ENCODE results near the gene XYLT1. TPM values are rescaled to one million over a fixed set of nuclear protein-coding genes. Genes with fewer than 3 reads are reported as not detected.

Gene XYLT1
- total RNA-seq, 2 donors from 2014 or later = 14.4 to 31.3 TPM

- H3K4me1 ChIP-seq = peaks cover 0 to 14% of the 10 kb centered on the region in 2 donors
- TF ChIP-seq, protein P1, sequence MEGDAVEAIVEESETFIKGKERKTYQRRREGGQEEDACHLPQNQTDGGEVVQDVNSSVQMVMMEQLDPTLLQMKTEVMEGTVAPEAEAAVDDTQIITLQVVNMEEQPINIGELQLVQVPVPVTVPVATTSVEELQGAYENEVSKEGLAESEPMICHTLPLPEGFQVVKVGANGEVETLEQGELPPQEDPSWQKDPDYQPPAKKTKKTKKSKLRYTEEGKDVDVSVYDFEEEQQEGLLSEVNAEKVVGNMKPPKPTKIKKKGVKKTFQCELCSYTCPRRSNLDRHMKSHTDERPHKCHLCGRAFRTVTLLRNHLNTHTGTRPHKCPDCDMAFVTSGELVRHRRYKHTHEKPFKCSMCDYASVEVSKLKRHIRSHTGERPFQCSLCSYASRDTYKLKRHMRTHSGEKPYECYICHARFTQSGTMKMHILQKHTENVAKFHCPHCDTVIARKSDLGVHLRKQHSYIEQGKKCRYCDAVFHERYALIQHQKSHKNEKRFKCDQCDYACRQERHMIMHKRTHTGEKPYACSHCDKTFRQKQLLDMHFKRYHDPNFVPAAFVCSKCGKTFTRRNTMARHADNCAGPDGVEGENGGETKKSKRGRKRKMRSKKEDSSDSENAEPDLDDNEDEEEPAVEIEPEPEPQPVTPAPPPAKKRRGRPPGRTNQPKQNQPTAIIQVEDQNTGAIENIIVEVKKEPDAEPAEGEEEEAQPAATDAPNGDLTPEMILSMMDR (IDR thresholded peaks at IDR 0.05) = no peak
- H3K36me3 ChIP-seq = no peaks in the 10 kb centered on the region
- H3K9me3 ChIP-seq = no peaks in the 10 kb centered on the region
- peak overlapping the region; percentile 68 to 85 for H3K27ac ChIP-seq
- no peaks in the 10 kb centered on the region for H3K27me3 ChIP-seq
- DNase-seq (ENCODE audit: low spot score) = no peak
- H3K4me3 ChIP-seq = no peak overlapping the region
These were observed 140.7 kb downstream of the XYLT1 start for GRCh38 chr16:17330044-17330443.

- TF ChIP-seq, protein P1 (IDR thresholded peaks at IDR 0.05) = no peak
- DNase-seq (ENCODE audit: low spot score) = no peak
- peak overlapping the region; percentile 68 to 85 for H3K27ac ChIP-seq
These were observed 141.4 kb downstream of the XYLT1 start for GRCh38 chr16:17329391-17329790.

DNA sequence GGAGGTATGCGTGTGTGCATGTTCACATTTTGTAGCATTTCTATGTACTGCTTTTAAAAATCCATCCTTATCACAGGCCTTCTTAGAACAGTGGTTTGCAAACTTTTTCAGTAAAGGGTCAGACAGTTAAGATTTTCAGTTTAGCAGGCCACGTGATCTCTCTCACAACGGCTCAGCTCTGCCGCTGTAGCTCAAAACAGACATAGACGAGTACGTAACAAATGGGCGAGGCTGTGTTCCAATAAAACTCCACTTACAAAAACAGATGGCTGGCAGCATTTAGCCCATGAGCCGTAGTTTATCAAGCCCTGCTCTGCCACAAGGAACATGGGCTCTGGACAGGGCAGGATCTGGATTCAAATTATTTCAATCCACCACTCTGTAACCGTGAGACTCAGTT lies 141.8 kb downstream of the XYLT1 start:
- Histone ChIP-seq H3K9me3 (no peaks in the 10 kb centered on the region), H3K4me3 (no peak overlapping the region), H3K27ac (peak overlapping the region; percentile 68 to 85), H3K4me1 (peaks cover 0 to 14% of the 10 kb centered on the region in 2 donors), H3K27me3 (no peaks in the 10 kb centered on the region), H3K36me3 (no peaks in the 10 kb centered on the region)
- TF ChIP-seq, protein P1 (IDR thresholded peaks at IDR 0.05) = no peak
- peak; percentile 80 for DNase-seq (ENCODE audit: low spot score)

More at GRCh38 chr16:17329391-17329790, 141.4 kb downstream of the XYLT1 start:
- Histone ChIP-seq H3K4me3 (no peak overlapping the region), H3K9me3 (no peaks in the 10 kb centered on the region), H3K4me1 (peaks cover 0 to 14% of the 10 kb centered on the region in 2 donors), H3K27me3 (no peaks in the 10 kb centered on the region), H3K36me3 (no peaks in the 10 kb centered on the region)

DNA sequence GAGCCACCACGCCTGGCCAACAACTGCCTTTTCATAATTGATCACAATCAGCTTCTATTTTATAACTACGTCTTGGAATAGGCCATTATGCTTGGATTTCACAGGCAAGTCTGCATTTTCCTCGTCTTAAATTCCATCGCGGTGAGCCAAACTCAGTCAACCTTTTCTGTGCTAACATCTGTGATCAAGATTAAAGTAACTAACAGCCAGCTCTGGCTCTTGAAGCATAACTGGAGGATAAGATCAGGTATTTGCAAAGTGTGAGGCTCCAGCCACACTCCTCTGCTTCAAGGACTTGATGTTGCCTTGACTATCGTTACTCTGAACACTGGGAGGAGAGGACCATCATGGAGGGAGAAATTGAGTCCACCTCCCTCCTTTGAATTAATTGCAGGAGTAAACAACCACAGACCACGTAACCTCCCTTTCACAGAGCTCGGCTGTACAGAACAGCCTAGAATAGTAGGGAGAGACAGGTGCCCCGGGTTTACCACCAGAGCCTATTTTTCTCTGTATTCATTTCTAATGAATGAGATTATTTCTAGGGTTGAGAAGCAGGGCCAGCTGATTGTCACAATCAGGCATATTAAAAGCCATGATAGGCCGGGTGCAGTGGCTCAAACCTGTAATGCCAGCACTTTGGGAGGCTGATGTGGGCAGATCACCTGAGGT lies 143.0 kb downstream of the XYLT1 start:
- Histone ChIP-seq H3K27ac (peak overlapping the region; percentile 68 to 85), H3K4me3 (no peak overlapping the region), H3K27me3 (no peaks in the 10 kb centered on the region), H3K4me1 (peaks cover 0 to 14% of the 10 kb centered on the region in 2 donors), H3K36me3 (no peaks in the 10 kb centered on the region), H3K9me3 (no peaks in the 10 kb centered on the region)
- no peak for DNase-seq (ENCODE audit: low spot score)
- TF ChIP-seq, protein P1 (IDR thresholded peaks at IDR 0.05) = no peak

GRCh38 chr16:17325476-17326143 lies 145.2 kb downstream of the XYLT1 start:
- TF ChIP-seq, protein P1 (IDR thresholded peaks at IDR 0.05) = no peak
- H3K36me3 ChIP-seq = no peaks in the 10 kb centered on the region
- no peak for DNase-seq (ENCODE audit: low spot score)
- H3K4me1 ChIP-seq = peaks cover 0 to 14% of the 10 kb centered on the region in 2 donors
- H3K4me3 ChIP-seq = no peak overlapping the region
- no peaks in the 10 kb centered on the region for H3K9me3 ChIP-seq
- no peak overlapping the region for H3K27ac ChIP-seq
- H3K27me3 ChIP-seq = no peaks in the 10 kb centered on the region
